Body of pancreas (tissue), 4 donors: Measurements from ENCODE around the gene CCDC85C. TPM values are rescaled to one million over a fixed set of nuclear protein-coding genes. Genes with fewer than 3 reads are reported as not detected.

Source experiments
- ATAC-seq: fragments of 150-250 bp; one replicate; pipeline ENCODE4 v1.9.1; 2016
- DNase-seq, 4 donors: peaks; one replicate each; pipeline ENCODE4 v3.0.0-alpha.2; 2019
- H3K27ac ChIP-seq, 4 donors: fragments of 200-600 bp; sonication (generic); 1 replicate in 3 of 4; 2 replicates in 1 of 4; pipeline versions ENCODE4 v1.5.1 to v1.6.1; 2016 to 2019; ENCODE audit warnings: mild to moderate bottlenecking in 1 of 4, mixed read lengths in 1 of 4, moderate library complexity in 1 of 4
- H3K27me3 ChIP-seq, 2 donors: fragments of 200-600 bp; sonication (generic); one replicate each; pipeline ENCODE4 v1.6.0; 2016; ENCODE audit warnings: mild to moderate bottlenecking in 1 of 2
- H3K36me3 ChIP-seq, 2 donors: fragments of 200-600 bp; sonication (generic); replicated peaks in 1 of 2; 2 replicates each; pipeline ENCODE4 v1.5.1; 2016; ENCODE audit warnings: low read depth in 2 of 2; ENCODE audit not compliant: insufficient read depth in 1 of 2
- H3K4me1 ChIP-seq: fragments of 200-600 bp; sonication (generic); one replicate; pipeline ENCODE4 v1.6.0; 2016
- H3K4me3 ChIP-seq, 2 donors: fragments of 200-600 bp; sonication (generic); 1 replicate in 1 of 2; 2 replicates in 1 of 2; pipeline ENCODE4 v1.5.1; 2016 to 2019
- H3K9me3 ChIP-seq, 3 donors: fragments of 200-600 bp; sonication (generic); 1 replicate in 2 of 3; 2 replicates in 1 of 3; pipeline ENCODE4 v1.5.1; 2016
- POLR2A ChIP-seq, 3 donors: fragments of 450-650 bp; IDR thresholded peaks; one replicate each; pipeline ENCODE4 v1.6.1; 2016; ENCODE audit warnings: antibody characterized with exemption in 3 of 3, mild to moderate bottlenecking in 2 of 3
- WGBS, 2 donors: methylation state at CpG; one replicate each; pipeline ENCODE4 v1.1.5; 2017; 5-methylcytosine and 5-hydroxymethylcytosine counted together
- intact Hi-C: fragments of 100-400 bp; cut with DNase I; formaldehyde crosslinking; loops from one replicate; pipeline ENCODE4 v1.15.1; 2023
- total RNA-seq, 2 donors: library from RNA; depleted of rRNA; stranded (reverse); fragments of >200 nt; gene quantifications; one replicate each; pipeline ENCODE4 v1.1.0, GENCODE V29; 2016
- TF ChIP-seq, protein P1 (sequence below), 7 experiments: fragments of 450-650 bp in 4 of 7; fragments of 200-600 bp in 3 of 7; sonication (generic) in 3 of 7; IDR thresholded peaks; one replicate each; pipeline ENCODE4 v1.5.1; 2016 to 2019; ENCODE audit warnings: antibody characterized with exemption in 7 of 7

CCDC85C gene
- total RNA-seq, 2 donors from 2014 or later = 8.9 to 10.1 TPM

DNA sequence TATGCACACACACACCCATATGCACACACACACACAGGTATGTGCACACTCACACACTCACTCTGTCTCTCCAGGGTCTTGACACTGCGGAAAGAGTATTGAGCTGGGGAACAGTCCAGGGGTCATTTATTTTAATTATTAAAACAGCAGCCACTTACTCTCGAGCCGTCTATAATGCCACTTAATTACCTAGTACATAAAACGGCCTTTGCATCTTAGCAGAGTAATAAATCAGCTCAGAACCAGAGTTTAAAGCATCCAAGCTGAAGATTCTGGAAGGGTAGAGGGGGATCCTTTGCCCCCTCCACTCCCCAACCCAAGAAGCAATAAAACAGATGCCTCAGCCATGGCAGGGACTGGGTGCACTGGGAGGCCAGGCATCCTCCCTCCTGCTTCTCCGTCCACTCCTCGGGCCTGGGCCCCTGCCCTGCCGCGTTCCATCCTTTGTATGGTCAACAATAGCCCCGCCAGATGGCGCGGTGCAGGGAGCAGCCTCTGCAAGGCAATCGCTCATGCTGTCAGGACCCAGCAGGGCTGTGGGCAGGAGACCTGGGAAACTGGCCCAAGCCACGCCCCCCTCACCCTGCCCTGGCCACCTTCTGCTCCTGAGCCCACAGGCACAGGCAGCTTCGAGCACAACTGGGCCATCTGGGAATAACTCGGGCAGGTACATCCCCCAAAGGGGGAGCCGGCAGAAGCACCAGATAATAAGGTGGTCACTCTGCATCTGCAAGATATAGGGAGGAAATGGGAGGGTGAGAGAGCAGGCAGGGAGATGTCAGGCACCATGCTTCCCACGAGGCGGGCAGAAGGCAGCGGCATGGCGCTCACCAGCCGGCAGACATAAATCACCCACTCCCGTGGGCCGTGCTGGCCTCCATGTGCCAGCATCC is 40.9 kb downstream of the CCDC85C start:
- peaks cover 92% of the 10 kb centered on the region for H3K4me1 ChIP-seq
- intact Hi-C loops = no loop called here

DNA sequence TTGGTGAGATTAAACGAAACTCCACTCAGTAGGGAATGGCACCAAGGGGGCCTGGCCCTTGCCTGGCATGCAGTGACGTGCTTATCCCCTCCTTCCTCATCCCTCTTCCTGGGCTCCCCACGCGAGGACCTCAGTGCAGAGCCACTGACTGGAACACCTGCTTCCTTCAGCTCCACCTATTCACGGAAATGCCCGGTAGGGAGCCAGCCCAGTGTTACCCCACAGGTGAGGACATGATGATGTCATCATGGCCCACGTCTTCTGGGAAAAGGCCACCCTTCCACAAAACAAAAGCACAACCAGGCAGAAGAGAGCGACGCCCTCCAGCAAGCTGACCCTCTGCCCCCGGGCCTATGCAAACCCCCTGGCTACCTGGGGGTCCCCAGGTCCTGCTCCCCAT is 42.1 kb downstream of the CCDC85C start:
- H3K27me3 ChIP-seq = no peaks in the 10 kb centered on the region
- 52 to 69% methylated on average over 10 of the region's 10 CpGs for WGBS, 2 donors
- peaks cover 91% of the 10 kb centered on the region for H3K4me1 ChIP-seq
- ATAC-seq (peak; percentile 48), DNase-seq (peak; percentile 56 to 76 (median 61))
- intact Hi-C loops = no loop called here
- no peak overlapping the region for H3K4me3 ChIP-seq
- TF ChIP-seq POLR2A (IDR thresholded peaks at IDR 0.05) = peak in 1 of 3 donors; percentile 36
- TF ChIP-seq, protein P1, sequence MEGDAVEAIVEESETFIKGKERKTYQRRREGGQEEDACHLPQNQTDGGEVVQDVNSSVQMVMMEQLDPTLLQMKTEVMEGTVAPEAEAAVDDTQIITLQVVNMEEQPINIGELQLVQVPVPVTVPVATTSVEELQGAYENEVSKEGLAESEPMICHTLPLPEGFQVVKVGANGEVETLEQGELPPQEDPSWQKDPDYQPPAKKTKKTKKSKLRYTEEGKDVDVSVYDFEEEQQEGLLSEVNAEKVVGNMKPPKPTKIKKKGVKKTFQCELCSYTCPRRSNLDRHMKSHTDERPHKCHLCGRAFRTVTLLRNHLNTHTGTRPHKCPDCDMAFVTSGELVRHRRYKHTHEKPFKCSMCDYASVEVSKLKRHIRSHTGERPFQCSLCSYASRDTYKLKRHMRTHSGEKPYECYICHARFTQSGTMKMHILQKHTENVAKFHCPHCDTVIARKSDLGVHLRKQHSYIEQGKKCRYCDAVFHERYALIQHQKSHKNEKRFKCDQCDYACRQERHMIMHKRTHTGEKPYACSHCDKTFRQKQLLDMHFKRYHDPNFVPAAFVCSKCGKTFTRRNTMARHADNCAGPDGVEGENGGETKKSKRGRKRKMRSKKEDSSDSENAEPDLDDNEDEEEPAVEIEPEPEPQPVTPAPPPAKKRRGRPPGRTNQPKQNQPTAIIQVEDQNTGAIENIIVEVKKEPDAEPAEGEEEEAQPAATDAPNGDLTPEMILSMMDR (IDR thresholded peaks at IDR 0.05) = no peak
- H3K27ac ChIP-seq = peak overlapping the region; percentile 65 to 91 (median 88)
- no peaks in the 10 kb centered on the region for H3K36me3 ChIP-seq
- no peaks in the 10 kb centered on the region for H3K9me3 ChIP-seq

More for the DNA sequence above, 40.9 kb downstream of the CCDC85C start:
- no peaks in the 10 kb centered on the region for H3K27me3 ChIP-seq
- H3K9me3 ChIP-seq = no peaks in the 10 kb centered on the region
- no peaks in the 10 kb centered on the region for H3K36me3 ChIP-seq
- WGBS, 2 donors = 21 to 38% methylated on average over 13 to 23 of the region's 23 CpGs
- peak; percentile 94 to 97 (median 96) for DNase-seq
- no peak overlapping the region for H3K4me3 ChIP-seq
- TF ChIP-seq POLR2A (IDR thresholded peaks at IDR 0.05) = peak in 2 of 3 donors; percentile 10 to 30
- TF ChIP-seq, protein P1 (IDR thresholded peaks at IDR 0.05) = peak in 6 of 7 experiments; percentile 16 to 79 (median 72)
- H3K27ac ChIP-seq = peak overlapping the region; percentile 50 to 91 (median 88)
- peak; percentile 82 for ATAC-seq

- Histone ChIP-seq H3K4me1 (peaks cover 91% of the 10 kb centered on the region), H3K27me3 (no peaks in the 10 kb centered on the region), H3K27ac (peak overlapping the region; percentile 65 to 91 (median 88)), H3K4me3 (no peak overlapping the region), H3K9me3 (no peaks in the 10 kb centered on the region), H3K36me3 (no peaks in the 10 kb centered on the region)
- WGBS, 2 donors = 17 to 37% methylated on average over 6 to 14 of the region's 15 CpGs
- DNase-seq = peak; percentile 76 to 87 (median 86)
- ATAC-seq = peak; percentile 77
- peak in 2 of 3 donors; percentile 27 to 39 for TF ChIP-seq POLR2A (IDR thresholded peaks at IDR 0.05)
- TF ChIP-seq, protein P1 (IDR thresholded peaks at IDR 0.05) = peak in 2 of 7 experiments; percentile 16 to 30
- intact Hi-C loops = no loop called here
These were observed 42.9 kb downstream of the CCDC85C start for GRCh38 chr14:99560922-99561683.

DNA sequence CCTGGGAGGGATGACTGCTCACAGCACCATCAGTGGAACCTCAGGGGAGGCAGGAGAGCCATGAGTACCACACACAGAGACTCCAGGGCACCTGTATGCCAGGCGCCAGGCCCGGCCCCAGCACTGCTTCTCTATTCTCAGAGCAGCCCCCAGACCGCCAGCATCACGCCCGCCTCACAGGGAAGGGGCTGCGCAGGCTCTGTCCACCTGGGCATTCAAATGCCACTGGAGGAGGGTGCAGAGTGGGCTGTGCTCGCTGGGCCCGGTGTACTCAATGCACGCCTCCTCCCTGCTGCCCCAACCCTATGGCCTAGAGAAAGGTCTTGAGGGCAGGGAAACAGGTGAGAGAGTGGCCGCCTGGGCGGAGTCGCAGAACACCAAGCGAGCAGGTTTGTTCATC is 43.6 kb downstream of the CCDC85C start:
- Histone ChIP-seq H3K27ac (peak overlapping the region; percentile 65 to 91 (median 88)), H3K9me3 (no peaks in the 10 kb centered on the region), H3K36me3 (no peaks in the 10 kb centered on the region), H3K27me3 (no peaks in the 10 kb centered on the region), H3K4me1 (peaks cover 91% of the 10 kb centered on the region), H3K4me3 (no peak overlapping the region)
- TF ChIP-seq POLR2A (IDR thresholded peaks at IDR 0.05) = no peak
- TF ChIP-seq, protein P1 (IDR thresholded peaks at IDR 0.05) = no peak
- ATAC-seq (no peak), DNase-seq (no peak)
- 90 to 91% methylated on average over 7 to 13 of the region's 13 CpGs for WGBS, 2 donors
- intact Hi-C loops = no loop called here
